Measurements from ENCODE around the gene GRK2.

The GRK2 gene

GRCh38 chr11:67270256-67271204, 4.3 kb downstream of the GRK2 start:
- peak overlapping the region; percentile 60 for H3K4me3 ChIP-seq (replicated peaks; ENCODE audit: low read depth, low read length)
- no peaks in the 10 kb centered on the region for H3K27me3 ChIP-seq (replicated peaks; ENCODE audit: control insufficient read depth, insufficient read depth, low read length)
- peaks cover 16% of the 10 kb centered on the region for H3K36me3 ChIP-seq (ENCODE audit: control insufficient read depth, insufficient read depth, low read length)
- TF ChIP-seq CTCF (IDR thresholded peaks at IDR 0.05; ENCODE audit: insufficient read depth, low read length, poor library complexity, severe bottlenecking) = no peak
- no peak for DNase-seq (ENCODE audit: extremely low read depth, insufficient read length)

GRCh38 chr11:67271205-67271540, 4.9 kb downstream of the GRK2 start:
- Histone ChIP-seq H3K36me3 (ENCODE audit: control insufficient read depth, insufficient read depth, low read length) (peaks cover 16% of the 10 kb centered on the region), H3K4me3 (replicated peaks; ENCODE audit: low read depth, low read length) (peak overlapping the region; percentile 60), H3K27me3 (replicated peaks; ENCODE audit: control insufficient read depth, insufficient read depth, low read length) (no peaks in the 10 kb centered on the region)
- DNase-seq (ENCODE audit: extremely low read depth, insufficient read length) = no peak
- no peak for TF ChIP-seq CTCF (IDR thresholded peaks at IDR 0.05; ENCODE audit: insufficient read depth, low read length, poor library complexity, severe bottlenecking)

DNA sequence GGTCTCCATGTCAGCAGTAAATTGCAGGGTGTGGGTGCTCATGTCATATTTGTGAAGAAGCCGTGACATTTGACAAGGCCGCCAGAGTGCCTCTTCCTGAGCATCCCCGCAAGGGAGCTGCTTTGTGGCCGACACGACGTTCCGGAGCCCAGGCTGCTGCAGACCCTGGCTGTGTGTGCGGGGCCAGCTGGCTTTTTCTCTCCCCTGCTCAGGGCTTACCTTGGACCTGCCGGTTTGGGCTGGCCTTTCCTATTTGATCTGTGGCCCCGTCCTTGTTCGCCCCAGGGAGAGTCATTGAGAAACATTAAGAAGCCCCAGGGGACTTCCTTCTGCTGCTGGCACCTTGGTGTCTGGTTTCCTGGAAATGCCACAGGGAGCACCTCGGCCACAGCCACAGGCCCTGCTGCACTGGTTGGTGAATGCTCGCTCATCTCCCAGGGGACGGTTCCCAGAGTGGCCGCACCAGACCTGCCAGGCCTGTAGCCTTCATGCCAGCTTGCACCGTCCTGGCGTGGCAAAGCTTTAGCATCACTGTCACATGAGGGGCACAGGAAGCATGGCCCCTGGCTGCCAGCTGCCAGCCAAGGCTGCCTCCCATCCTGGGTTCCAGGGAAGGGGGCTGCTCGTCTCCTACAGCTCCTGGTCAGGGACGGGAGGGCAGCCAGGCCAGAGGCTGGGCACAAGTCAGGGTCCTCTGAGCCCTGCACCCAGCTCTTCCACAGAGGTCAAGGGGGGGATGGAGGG, 5.4 kb downstream of the GRK2 start:
- Histone ChIP-seq H3K4me3 (replicated peaks; ENCODE audit: low read depth, low read length) (peak overlapping the region; percentile 60), H3K36me3 (ENCODE audit: control insufficient read depth, insufficient read depth, low read length) (peaks cover 16% of the 10 kb centered on the region), H3K27me3 (replicated peaks; ENCODE audit: control insufficient read depth, insufficient read depth, low read length) (no peaks in the 10 kb centered on the region)
- no peak for TF ChIP-seq CTCF (IDR thresholded peaks at IDR 0.05; ENCODE audit: insufficient read depth, low read length, poor library complexity, severe bottlenecking)
- DNase-seq (ENCODE audit: extremely low read depth, insufficient read length) = no peak

DNA sequence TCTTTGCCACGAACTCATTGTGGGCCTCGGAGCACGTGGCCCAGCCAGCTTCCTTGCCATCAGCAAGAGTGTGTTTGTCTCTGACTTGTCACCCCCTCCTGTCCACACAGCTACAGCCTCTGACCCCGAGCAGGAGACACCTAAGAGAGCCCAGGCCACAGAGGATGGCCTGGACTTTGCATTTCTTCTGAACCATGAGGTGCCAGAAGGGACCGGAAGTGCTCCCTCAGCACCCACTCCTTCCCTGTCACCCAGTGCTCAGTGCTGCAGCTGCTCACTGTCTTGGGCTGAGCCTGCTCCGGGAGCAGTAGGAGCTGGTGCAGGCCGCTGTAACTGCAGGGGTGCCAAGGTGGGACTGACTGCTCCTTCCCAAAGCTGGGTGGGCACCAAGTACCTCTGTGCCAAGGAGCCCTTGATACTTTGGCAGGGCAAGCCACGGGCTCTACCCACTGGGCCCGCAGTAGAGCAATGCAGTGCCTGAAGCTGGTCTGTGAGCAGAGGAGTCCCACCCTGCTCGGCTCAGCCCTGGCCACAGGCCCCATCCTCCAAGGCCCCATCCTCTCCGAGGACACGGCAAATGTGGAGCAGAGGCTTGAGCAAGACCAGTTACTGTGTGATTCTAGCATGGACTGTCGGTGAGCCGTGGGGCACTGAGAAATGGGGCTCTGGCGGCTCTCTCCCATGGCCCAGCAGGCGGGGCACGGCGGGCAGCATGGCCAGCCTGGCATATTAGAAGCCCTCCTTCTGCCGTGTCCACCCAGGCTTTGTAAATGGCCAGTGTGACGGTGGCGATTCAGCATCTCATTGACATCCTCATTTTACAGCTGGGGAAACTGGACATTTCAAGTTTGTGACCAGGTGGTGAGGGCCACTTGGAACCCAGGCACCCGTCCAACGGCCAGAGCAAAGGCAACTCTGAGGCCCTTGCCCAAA, 6.3 kb downstream of the GRK2 start:
- Histone ChIP-seq H3K36me3 (ENCODE audit: control insufficient read depth, insufficient read depth, low read length) (peaks cover 16% of the 10 kb centered on the region), H3K27me3 (replicated peaks; ENCODE audit: control insufficient read depth, insufficient read depth, low read length) (no peaks in the 10 kb centered on the region), H3K4me3 (replicated peaks; ENCODE audit: low read depth, low read length) (peak overlapping the region; percentile 32)
- TF ChIP-seq CTCF (IDR thresholded peaks at IDR 0.05; ENCODE audit: insufficient read depth, low read length, poor library complexity, severe bottlenecking) = no peak
- no peak for DNase-seq (ENCODE audit: extremely low read depth, insufficient read length)

DNA sequence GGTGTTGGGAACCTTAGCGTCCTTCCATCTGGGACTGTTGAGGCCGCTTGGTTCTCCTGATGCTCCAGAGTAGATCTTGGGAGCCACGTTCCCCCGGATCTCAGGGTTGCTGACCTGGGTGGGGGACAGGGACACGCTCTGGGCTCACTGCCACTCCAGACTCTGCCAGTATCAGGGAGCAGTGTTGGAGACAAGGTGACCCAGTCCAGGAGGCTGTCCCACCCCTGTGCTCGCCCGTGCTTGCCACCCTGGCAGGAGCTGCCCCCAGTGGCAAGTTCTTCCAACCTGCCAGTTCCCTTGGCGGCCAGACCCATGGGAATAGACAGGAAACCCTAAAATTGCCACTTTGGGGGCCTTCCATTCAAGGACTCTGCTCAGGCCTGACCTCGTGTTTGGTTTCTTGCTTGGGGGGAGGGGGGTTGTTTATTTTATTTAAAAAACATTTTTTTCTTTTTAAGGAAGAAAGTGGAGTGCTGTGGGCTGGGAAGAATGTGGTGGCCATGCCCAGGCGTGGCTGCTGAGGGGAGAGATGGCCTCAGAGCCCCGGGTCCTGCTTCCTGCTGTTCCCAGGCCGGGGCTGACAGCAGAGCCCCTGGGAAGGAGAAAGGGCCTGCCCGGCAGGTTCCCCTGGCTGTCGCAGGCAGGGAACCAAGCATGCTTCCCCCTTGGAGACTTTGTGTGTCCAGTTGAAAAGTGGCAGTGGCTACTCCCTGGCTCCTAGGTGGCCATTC, 7.2 kb downstream of the GRK2 start:
- peaks cover 21% of the 10 kb centered on the region for H3K36me3 ChIP-seq (ENCODE audit: control insufficient read depth, insufficient read depth, low read length)

More for the DNA sequence above, 7.2 kb downstream of the GRK2 start:
- peak; percentile 6 for TF ChIP-seq CTCF (IDR thresholded peaks at IDR 0.05; ENCODE audit: insufficient read depth, low read length, poor library complexity, severe bottlenecking)
- Histone ChIP-seq H3K4me3 (replicated peaks; ENCODE audit: low read depth, low read length) (peak overlapping the region; percentile 32), H3K27me3 (replicated peaks; ENCODE audit: control insufficient read depth, insufficient read depth, low read length) (no peaks in the 10 kb centered on the region)
- no peak for DNase-seq (ENCODE audit: extremely low read depth, insufficient read length)
